ENCODE measurements around the gene CADPS2. TPM values are rescaled to one million over a fixed set of nuclear protein-coding genes. Genes with fewer than 3 reads are reported as not detected.

The CADPS2 gene
- total and polyA plus RNA-seq, 4 experiments from 2014 or later = not detected

GRCh38 chr7:122305475-122306319 is 580.6 kb downstream of the CADPS2 start:
- peaks cover 0 to 6% (median 4%) of the 10 kb centered on the region in 4 donors for H3K4me1 Mint-ChIP-seq
- H3K4me1 ChIP-seq (ENCODE audit: insufficient read depth, low read length) = no peaks in the 10 kb centered on the region
- no peaks in the 10 kb centered on the region for H3K36me3 Mint-ChIP-seq
- POLR2A ChIA-PET (ENCODE audit: partially characterized antibody) = no interaction called here
- H3K36me3 ChIP-seq (ENCODE audit: insufficient read depth, low read length) = no peaks in the 10 kb centered on the region
- H3K27ac Mint-ChIP-seq = no peak overlapping the region
- no peaks in the 10 kb centered on the region for H3K9me3 ChIP-seq (ENCODE audit: control insufficient read depth in 1 of 2, low read length in 2 of 2)
- H3K4me3 ChIP-seq (ENCODE audit: low read length in 2 of 2) = no peak overlapping the region
- H3K9me3 Mint-ChIP-seq = peaks cover 0 to 21% (median 12%) of the 10 kb centered on the region in 8 donors
- CTCF ChIA-PET (ENCODE audit: partially characterized antibody) = no interaction called here
- no peak overlapping the region for H3K4me3 Mint-ChIP-seq
- intact Hi-C loops (cut with micrococcal nuclease) = no loop called here
- H3K27me3 Mint-ChIP-seq = peaks cover 39 to 53% of the 10 kb centered on the region in 2 donors
- DNase-seq = no peak
- H3K27me3 ChIP-seq (ENCODE audit: insufficient read depth, low read length) = peaks cover 14% of the 10 kb centered on the region
- H3K27ac ChIP-seq (ENCODE audit: low read depth, low read length) = no peak overlapping the region

GRCh38 chr7:122304996-122305421 is 581.3 kb downstream of the CADPS2 start:
- intact Hi-C loops (cut with micrococcal nuclease) = no loop called here
- no peak for DNase-seq
- H3K9me3 Mint-ChIP-seq = peaks cover 0 to 23% (median 12%) of the 10 kb centered on the region in 8 donors

GRCh38 chr7:122304319-122304975 is 581.8 kb downstream of the CADPS2 start, which contains the start of gene FEZF1:
Gene FEZF1, minus strand, starts transcription at chr7:122304750. Its CDS starts 313 bp downstream, at chr7:122304437.
- ChIA-PET POLR2A (ENCODE audit: partially characterized antibody) (no interaction called here), CTCF (ENCODE audit: partially characterized antibody) (no interaction called here)
- Mint-ChIP-seq H3K27me3 (peaks cover 43 to 57% of the 10 kb centered on the region in 2 donors), H3K4me1 (peaks cover 0 to under 1% (median 0%) of the 10 kb centered on the region in 4 donors), H3K36me3 (no peaks in the 10 kb centered on the region), H3K9me3 (peaks cover 0 to 24% (median 13%) of the 10 kb centered on the region in 8 donors), H3K27ac (no peak within 1 kb of the TSS), H3K4me3 (peak within 1 kb of the TSS in 1 of 8 donors; percentile 41)
- peaks cover 11% of the 10 kb centered on the region for H3K27me3 ChIP-seq (ENCODE audit: insufficient read depth, low read length)
- no peak within 1 kb of the TSS for H3K27ac ChIP-seq (ENCODE audit: low read depth, low read length)
- H3K4me3 ChIP-seq (ENCODE audit: low read length in 2 of 2) = no peak within 1 kb of the TSS
- no peaks in the 10 kb centered on the region for H3K36me3 ChIP-seq (ENCODE audit: insufficient read depth, low read length)
- intact Hi-C loops (cut with micrococcal nuclease) = no loop called here
- no peaks in the 10 kb centered on the region for H3K9me3 ChIP-seq (ENCODE audit: control insufficient read depth in 1 of 2, low read length in 2 of 2)
- no peaks in the 10 kb centered on the region for H3K4me1 ChIP-seq (ENCODE audit: insufficient read depth, low read length)
- no peak for DNase-seq

More at GRCh38 chr7:122304996-122305421, 581.3 kb downstream of the CADPS2 start:
- no peaks in the 10 kb centered on the region for H3K36me3 Mint-ChIP-seq
- H3K27ac ChIP-seq (ENCODE audit: low read depth, low read length) = no peak overlapping the region
- no peaks in the 10 kb centered on the region for H3K4me1 ChIP-seq (ENCODE audit: insufficient read depth, low read length)
- H3K9me3 ChIP-seq (ENCODE audit: control insufficient read depth in 1 of 2, low read length in 2 of 2) = no peaks in the 10 kb centered on the region
- H3K4me3 Mint-ChIP-seq = no peak overlapping the region
- POLR2A ChIA-PET (ENCODE audit: partially characterized antibody) = no interaction called here
- no peaks in the 10 kb centered on the region for H3K36me3 ChIP-seq (ENCODE audit: insufficient read depth, low read length)
- H3K27me3 ChIP-seq (ENCODE audit: insufficient read depth, low read length) = peaks cover 16% of the 10 kb centered on the region
- H3K4me3 ChIP-seq (ENCODE audit: low read length in 2 of 2) = no peak overlapping the region
- peaks cover 44 to 56% of the 10 kb centered on the region in 2 donors for H3K27me3 Mint-ChIP-seq
- H3K27ac Mint-ChIP-seq = no peak overlapping the region
- H3K4me1 Mint-ChIP-seq = peaks cover 0 to 6% (median 4%) of the 10 kb centered on the region in 4 donors
- CTCF ChIA-PET (ENCODE audit: partially characterized antibody) = no interaction called here

DNA sequence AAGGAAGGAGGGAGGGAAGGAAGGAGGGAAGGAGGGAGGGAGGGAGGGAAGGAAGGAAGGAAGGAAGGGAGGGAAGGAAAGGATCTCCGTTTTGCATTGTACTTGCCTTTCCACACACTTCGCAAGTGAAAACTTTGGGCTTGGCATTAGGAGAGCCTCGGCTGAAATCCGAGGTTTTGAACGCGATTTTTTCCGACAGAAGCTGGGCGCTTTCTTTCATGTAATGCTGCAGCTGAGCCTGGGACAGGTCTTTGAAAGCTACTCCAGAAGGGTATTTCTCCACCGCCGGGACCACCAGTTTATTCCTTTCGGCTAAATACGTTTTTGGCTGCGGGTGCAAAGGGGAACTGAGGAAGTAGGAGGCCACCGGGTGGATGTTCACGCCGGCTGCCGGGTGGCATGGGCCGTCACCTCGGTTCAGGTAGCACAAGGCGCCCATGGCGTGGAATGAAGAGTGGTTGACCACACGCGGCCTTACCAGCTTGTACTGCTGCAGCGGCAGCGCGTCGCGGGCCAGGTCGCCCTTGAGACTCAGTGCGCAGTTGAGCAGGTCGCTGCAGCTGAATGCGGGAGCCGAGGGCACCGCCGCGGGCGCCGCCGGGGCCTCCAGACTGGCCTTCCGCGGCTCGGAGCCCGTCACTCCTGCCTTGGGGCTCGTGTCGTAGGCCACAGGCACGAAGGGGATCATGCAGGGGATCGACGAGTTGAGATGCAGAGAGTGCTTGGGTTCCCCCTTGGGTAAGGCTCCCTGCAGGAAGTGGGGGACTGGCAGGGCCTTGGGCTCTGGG is 582.5 kb downstream of the CADPS2 start:
- Histone ChIP-seq H3K27me3 (ENCODE audit: insufficient read depth, low read length) (peaks cover 9% of the 10 kb centered on the region), H3K27ac (ENCODE audit: low read depth, low read length) (no peak overlapping the region), H3K9me3 (ENCODE audit: control insufficient read depth in 1 of 2, low read length in 2 of 2) (no peaks in the 10 kb centered on the region), H3K4me1 (ENCODE audit: insufficient read depth, low read length) (no peaks in the 10 kb centered on the region), H3K36me3 (ENCODE audit: insufficient read depth, low read length) (no peaks in the 10 kb centered on the region), H3K4me3 (ENCODE audit: low read length in 2 of 2) (no peak overlapping the region)
- CTCF ChIA-PET (ENCODE audit: partially characterized antibody) = no interaction called here
- POLR2A ChIA-PET (ENCODE audit: partially characterized antibody) = no interaction called here
- no peaks in the 10 kb centered on the region for H3K36me3 Mint-ChIP-seq
- no peak overlapping the region for H3K4me3 Mint-ChIP-seq
- peaks cover 0 to 31% (median 18%) of the 10 kb centered on the region in 8 donors for H3K9me3 Mint-ChIP-seq
- H3K4me1 Mint-ChIP-seq = no peaks in the 10 kb centered on the region
- no peak for DNase-seq
- no peak overlapping the region for H3K27ac Mint-ChIP-seq
- intact Hi-C loops (cut with micrococcal nuclease) = no loop called here
- H3K27me3 Mint-ChIP-seq = peaks cover 44 to 62% of the 10 kb centered on the region in 2 donors

DNA sequence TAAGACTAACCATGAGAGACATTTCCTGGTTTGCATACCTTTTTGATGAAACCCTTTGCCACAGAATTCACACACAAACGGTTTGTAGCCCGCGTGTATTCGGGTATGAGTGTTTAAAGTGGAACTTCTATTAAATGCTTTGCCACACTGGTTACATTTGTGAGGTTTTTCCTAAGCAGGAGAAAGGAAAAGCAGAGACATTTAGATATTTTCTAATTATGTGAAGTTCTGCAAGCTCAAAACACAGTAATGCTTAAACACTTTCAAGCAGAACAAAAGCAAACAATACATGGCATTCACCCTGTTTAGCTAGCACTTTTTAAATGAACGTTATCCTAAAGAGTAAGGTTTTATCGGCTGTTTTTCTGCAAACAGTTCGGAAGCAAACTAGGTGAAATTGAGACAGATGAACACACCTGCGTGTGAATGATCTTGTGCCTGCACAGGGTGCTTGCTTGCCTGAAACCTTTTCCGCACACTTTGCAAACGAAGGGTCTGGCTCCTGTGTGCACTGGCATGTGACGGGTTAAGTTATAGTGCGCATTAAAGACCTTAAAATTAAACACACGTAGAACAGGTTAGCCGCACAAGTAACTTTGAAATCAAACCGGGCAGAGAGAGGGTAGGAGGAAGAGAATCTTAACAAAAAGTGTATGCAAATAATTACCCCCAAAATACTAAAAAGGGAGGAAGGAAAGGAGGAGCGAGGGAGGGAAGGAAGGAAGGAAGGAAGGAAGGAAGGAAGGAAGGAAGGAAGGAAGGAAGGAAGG is 583.3 kb downstream of the CADPS2 start:
- intact Hi-C loops (cut with micrococcal nuclease) = no loop called here
- H3K36me3 ChIP-seq (ENCODE audit: insufficient read depth, low read length) = no peaks in the 10 kb centered on the region
- Mint-ChIP-seq H3K36me3 (no peaks in the 10 kb centered on the region), H3K27ac (no peak overlapping the region), H3K4me3 (no peak overlapping the region), H3K4me1 (no peaks in the 10 kb centered on the region), H3K27me3 (peaks cover 49 to 63% of the 10 kb centered on the region in 2 donors), H3K9me3 (peaks cover 0 to 34% (median 18%) of the 10 kb centered on the region in 8 donors)
- no peak for DNase-seq
- H3K27me3 ChIP-seq (ENCODE audit: insufficient read depth, low read length) = peaks cover 9% of the 10 kb centered on the region
- no peak overlapping the region for H3K4me3 ChIP-seq (ENCODE audit: low read length in 2 of 2)
- no peak overlapping the region for H3K27ac ChIP-seq (ENCODE audit: low read depth, low read length)
- H3K4me1 ChIP-seq (ENCODE audit: insufficient read depth, low read length) = no peaks in the 10 kb centered on the region
- ChIA-PET CTCF (ENCODE audit: partially characterized antibody) (no interaction called here), POLR2A (ENCODE audit: partially characterized antibody) (no interaction called here)
- no peaks in the 10 kb centered on the region for H3K9me3 ChIP-seq (ENCODE audit: control insufficient read depth in 1 of 2, low read length in 2 of 2)

DNA sequence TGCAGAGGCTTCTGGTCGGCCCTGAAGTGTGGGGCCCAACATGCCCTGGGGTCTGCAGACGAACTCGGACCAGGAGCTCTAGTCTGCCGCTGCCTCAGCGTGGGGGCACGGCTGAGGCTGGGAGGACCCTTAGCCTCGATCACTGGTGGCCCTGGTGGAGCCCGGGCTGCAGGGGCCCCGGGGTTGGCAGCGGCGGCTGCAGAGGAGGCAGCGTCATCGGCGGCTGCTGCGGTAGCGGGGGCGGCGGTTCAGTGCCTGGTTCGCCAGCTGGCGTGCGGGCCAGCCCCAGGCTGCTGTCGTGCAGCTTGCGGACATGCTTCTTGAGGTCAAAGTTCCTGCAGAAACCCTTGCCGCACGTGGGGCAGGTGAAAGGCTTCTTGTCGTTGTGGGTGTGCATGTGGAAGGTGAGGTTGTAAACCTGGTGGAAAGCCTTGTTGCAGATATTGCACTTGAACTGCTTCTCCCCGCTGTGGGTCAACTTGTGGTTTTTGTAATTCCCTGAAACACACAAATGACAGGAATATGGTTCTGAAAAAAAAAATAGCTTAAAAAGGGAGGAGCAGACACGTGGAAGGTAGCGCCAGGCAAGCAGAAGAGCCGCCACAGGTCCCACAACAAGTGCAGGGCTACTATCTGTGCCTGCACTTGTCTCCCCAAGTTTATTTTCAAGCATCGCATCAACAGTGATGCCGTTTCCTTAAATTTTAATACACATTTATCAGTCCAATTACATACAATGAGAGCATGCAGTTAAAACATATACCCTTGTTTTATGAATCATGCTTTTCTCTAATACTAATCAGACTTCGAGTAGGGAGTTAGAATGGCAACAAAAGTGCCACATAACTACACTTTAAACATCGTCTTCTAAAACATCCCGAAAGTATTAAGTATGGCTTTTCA is 584.2 kb downstream of the CADPS2 start:
- Histone ChIP-seq H3K36me3 (ENCODE audit: insufficient read depth, low read length) (no peaks in the 10 kb centered on the region), H3K4me3 (ENCODE audit: low read length in 2 of 2) (no peak overlapping the region), H3K27ac (ENCODE audit: low read depth, low read length) (no peak overlapping the region), H3K4me1 (ENCODE audit: insufficient read depth, low read length) (no peaks in the 10 kb centered on the region), H3K9me3 (ENCODE audit: control insufficient read depth in 1 of 2, low read length in 2 of 2) (no peaks in the 10 kb centered on the region), H3K27me3 (ENCODE audit: insufficient read depth, low read length) (peaks cover 9% of the 10 kb centered on the region)
- no peak for DNase-seq
- intact Hi-C loops (cut with micrococcal nuclease) = no loop called here
- H3K4me3 Mint-ChIP-seq = no peak overlapping the region
- ChIA-PET POLR2A (ENCODE audit: partially characterized antibody) (no interaction called here), CTCF (ENCODE audit: partially characterized antibody) (no interaction called here)
- H3K27ac Mint-ChIP-seq = no peak overlapping the region
- no peaks in the 10 kb centered on the region for H3K36me3 Mint-ChIP-seq
- no peaks in the 10 kb centered on the region for H3K4me1 Mint-ChIP-seq
- H3K9me3 Mint-ChIP-seq = peaks cover 0 to 34% (median 17%) of the 10 kb centered on the region in 8 donors
- H3K27me3 Mint-ChIP-seq = peaks cover 46 to 63% of the 10 kb centered on the region in 2 donors
